K562 (cell line): ENCODE data around the gene RNF167.

Experiments used
- BCLAF1 ChIP-seq, 2 experiments: fragments of 450-650 bp in 1 of 2; IDR thresholded peaks; 2 replicates each; pipeline ENCODE4 v1.6.1; 2011 to 2017; ENCODE audit warnings: low read depth in 2 of 2, antibody characterized with exemption in 1 of 2, borderline replicate concordance in 1 of 2, low read length in 1 of 2, mild to moderate bottlenecking in 1 of 2, mixed read lengths in 1 of 2; ENCODE audit not compliant: control insufficient read depth in 1 of 2
- CTCF ChIP-seq, 3 experiments: IDR thresholded peaks in 2 of 3; conservative IDR thresholded peaks in 1 of 3; 2 replicates each; pipeline ENCODE4 v1.5.1; 2011 to 2012; ENCODE audit warnings: low read length in 3 of 3, mild to moderate bottlenecking in 3 of 3, control low read depth in 2 of 3, improper control_type of control experiment in 1 of 3, inconsistent platforms in 1 of 3, low read depth in 1 of 3, mixed read lengths in 1 of 3, moderate library complexity in 1 of 3; ENCODE audit not compliant: insufficient read depth in 2 of 3
- JUND ChIP-seq, 2 experiments: IDR thresholded peaks; 2 replicates in 1 of 2; 3 replicates in 1 of 2; pipeline ENCODE4 v1.6.1; 2011; ENCODE audit warnings: borderline replicate concordance in 2 of 2, low read depth in 2 of 2, low read length in 2 of 2, improper control_type of control experiment in 1 of 2, missing biosample characterization in 1 of 2, missing genetic modification characterization in 1 of 2, missing genetic modification reagents in 1 of 2
- KLF1 ChIP-seq: fragments of 450-650 bp; IDR thresholded peaks from 2 replicates; pipeline ENCODE4 v1.6.1; 2016; ENCODE audit warnings: missing genetic modification characterization, missing compliant biosample characterization
- OTX1 ChIP-seq: fragments of 450-650 bp; formaldehyde crosslinking; IDR thresholded peaks from 2 replicates; pipeline ENCODE4 v1.4.0; 2022; ENCODE audit warnings: mild to moderate bottlenecking
- SMARCA5 ChIP-seq: fragments of 450-650 bp; IDR thresholded peaks from 2 replicates; pipeline ENCODE4 v1.6.1; 2016
- SOX6 ChIP-seq: fragments of 450-650 bp; IDR thresholded peaks from 2 replicates; pipeline ENCODE4 v1.6.1; 2014; ENCODE audit warnings: mild to moderate bottlenecking
- ZFP91 ChIP-seq: sonication (generic); formaldehyde crosslinking; IDR thresholded peaks from 2 replicates; pipeline ENCODE4 v1.8.0; 2022; ENCODE audit warnings: mild to moderate bottlenecking, missing genetic modification reagents

- no peak for TF ChIP-seq OTX1 (CRISPR knock-in tag)
- no peak for TF ChIP-seq SMARCA5
- TF ChIP-seq JUND (IDR thresholded peaks at IDR 0.05; ENCODE audit: borderline replicate concordance, low read depth, low read length) = no peak
- no peak for TF ChIP-seq JUND (tag; IDR thresholded peaks at IDR 0.05; ENCODE audit: borderline replicate concordance, low read depth, low read length)
- TF ChIP-seq ZFP91 (CRISPR knock-in tag) = no peak
- no peak for TF ChIP-seq CTCF (IDR thresholded peaks at IDR 0.05 in 2 of 3, conservative IDR thresholded peaks at IDR 0.05 in 1 of 3; ENCODE audit: insufficient read depth in 2 of 3, low read depth in 1 of 3, low read length in 3 of 3)
- TF ChIP-seq BCLAF1 (IDR thresholded peaks at IDR 0.05; ENCODE audit: borderline replicate concordance in 1 of 2, control insufficient read depth in 1 of 2, low read depth in 2 of 2, low read length in 1 of 2) = no peak
- no peak for TF ChIP-seq KLF1
- TF ChIP-seq SOX6 = no peak
These were observed 5.8 kb downstream of the RNF167 start for GRCh38 chr17:4945944-4946280.
